Caco-2 (cell line): ENCODE results near the gene LZTS2. TPM values are rescaled to one million over a fixed set of nuclear protein-coding genes. Genes with fewer than 3 reads are reported as not detected.

ENCODE experiments used
- BruUV-seq: library from RNA; stranded (reverse); fragments of 400-500 nt; replicated peaks from 2 replicates; lab custom pipeline; 2021; lab: Mats Ljungman, UMichigan
- CTCF ChIA-PET: fragments of 300-600 bp; sonication (Branson Sonifier 250); formaldehyde crosslinking; loops from one replicate; lab custom pipeline; 2022; ENCODE audit warnings: antibody characterized with exemption; lab: Charles Lee
- POLR2A ChIA-PET: fragments of 300-600 bp; sonication (Branson Sonifier 250); formaldehyde crosslinking; loops from one replicate; lab custom pipeline; 2022; ENCODE audit warnings: antibody characterized with exemption; lab: Charles Lee
- DNase-seq, 2 experiments: peaks; one replicate each; pipeline versions ENCODE4 v3.0.0 to v3.0.0-alpha.2; 2020 to 2022
- H3K27me3 ChIP-seq: replicated peaks from 2 replicates; pipeline ENCODE4 v1.6.0; 2011; ENCODE audit warnings: low read length; ENCODE audit not compliant: control insufficient read depth, insufficient read depth
- H3K36me3 ChIP-seq: 2 replicates; pipeline ENCODE4 v1.5.1; 2011; ENCODE audit warnings: low read length; ENCODE audit not compliant: control insufficient read depth, insufficient read depth
- H3K4me1 ChIP-seq: fragments of 250-450 bp; sonication (Bioruptor Pico); 2 replicates; pipeline ENCODE4 v1.5.1; 2020; ENCODE audit warnings: mild to moderate bottlenecking
- H3K4me3 ChIP-seq: 2 replicates; pipeline ENCODE4 v1.5.1; 2011; ENCODE audit warnings: low read depth, mild to moderate bottlenecking, control low read depth, low read length
- H3K9me3 ChIP-seq: fragments of 250-450 bp; sonication (Bioruptor Pico); 2 replicates; pipeline ENCODE4 v1.5.1; 2020; ENCODE audit warnings: mild to moderate bottlenecking, moderate library complexity
- H3K27ac Mint-ChIP-seq: one replicate; pipeline ENCODE4 v1.8.0; 2022; ENCODE audit warnings: mixed read lengths; ENCODE audit not compliant: unreplicated experiment
- H3K27me3 Mint-ChIP-seq: one replicate; pipeline ENCODE4 v1.8.0; 2022; ENCODE audit warnings: mixed read lengths; ENCODE audit not compliant: insufficient read depth, unreplicated experiment
- H3K36me3 Mint-ChIP-seq: one replicate; pipeline ENCODE4 v1.8.0; 2022; ENCODE audit warnings: mild to moderate bottlenecking, mixed read lengths; ENCODE audit not compliant: insufficient read depth, unreplicated experiment
- H3K4me1 Mint-ChIP-seq: one replicate; pipeline ENCODE4 v1.8.0; 2022; ENCODE audit warnings: low read depth, mixed read lengths; ENCODE audit not compliant: unreplicated experiment
- H3K4me3 Mint-ChIP-seq: one replicate; pipeline ENCODE4 v1.8.0; 2022; ENCODE audit warnings: mild to moderate bottlenecking, moderate library complexity, mixed read lengths; ENCODE audit not compliant: unreplicated experiment
- H3K9me3 Mint-ChIP-seq: one replicate; pipeline ENCODE4 v1.8.0; 2022; ENCODE audit warnings: mixed read lengths; ENCODE audit not compliant: unreplicated experiment
- CTCF ChIP-seq, 2 experiments: fragments of 200-600 bp in 1 of 2; IDR thresholded peaks; 1 replicate in 1 of 2; 2 replicates in 1 of 2; pipeline versions ENCODE4 v1.5.1 to v1.8.0; 2011 to 2022; ENCODE audit warnings: antibody characterized with exemption in 1 of 2, control low read depth in 1 of 2, inconsistent platforms in 1 of 2, low read depth in 1 of 2, low read length in 1 of 2, mild to moderate bottlenecking in 1 of 2, moderate library complexity in 1 of 2; ENCODE audit not compliant: insufficient read depth in 1 of 2, severe bottlenecking in 1 of 2, unreplicated experiment in 1 of 2
- intact Hi-C: fragments of 100-400 bp; cut with micrococcal nuclease; formaldehyde crosslinking; loops from one replicate; pipeline ENCODE4 v1.10.0; 2022; ENCODE audit not compliant: unreplicated experiment
- total RNA-seq: library from RNA; stranded (reverse); gene quantifications from 2 replicates; pipeline ENCODE4 v1.2.3, GENCODE V29; 2022

The LZTS2 gene
- total RNA-seq, 1 experiment from 2014 or later, result 53.3 TPM

- DNase-seq, result peak; percentile 84 to 91
- H3K4me1 ChIP-seq, result peaks cover 33% of the 10 kb centered on the region
- ChIA-PET POLR2A (interaction anchor here (1.0 kb wide), 1 partner anchor 61 kb away, joined by 5 read pairs; no protein-coding TSS in a partner anchor), CTCF (no interaction called here)
- peaks cover 10% of the 10 kb centered on the region; the same call in 1 of the 2 replicates for H3K36me3 ChIP-seq
- peak overlapping the region; percentile 90 for H3K4me3 Mint-ChIP-seq
- TF ChIP-seq CTCF (IDR thresholded peaks at IDR 0.05; ENCODE audit: insufficient read depth in 1 of 2, low read depth in 1 of 2, low read length in 1 of 2, severe bottlenecking in 1 of 2, unreplicated experiment in 1 of 2), result peak in 1 of 2 experiments; percentile 10
- H3K4me3 ChIP-seq, result peak overlapping the region; percentile 98
- no peaks in the 10 kb centered on the region for H3K9me3 Mint-ChIP-seq
- intact Hi-C loops, result loop anchor here (1.0 kb wide), 3 partner anchors 15 to 42 kb away; no protein-coding TSS in a partner anchor
- no peaks in the 10 kb centered on the region for H3K27me3 Mint-ChIP-seq
- H3K27ac Mint-ChIP-seq, result peak overlapping the region; percentile 86
- BruUV-seq, result no TSS peak
- peaks cover 37% of the 10 kb centered on the region for H3K36me3 Mint-ChIP-seq
- peaks cover 56% of the 10 kb centered on the region for H3K4me1 Mint-ChIP-seq
- no peaks in the 10 kb centered on the region for H3K9me3 ChIP-seq
- H3K27me3 ChIP-seq, result no peaks in the 10 kb centered on the region
These were observed 28.4 kb upstream of the LZTS2 start for GRCh38 chr10:100970914-100971811.

GRCh38 chr10:100972115-100972903 lies 27.3 kb upstream of the LZTS2 start:
- H3K4me3 ChIP-seq, result peak overlapping the region; percentile 18; the same call in 1 of the 2 replicates
- peaks cover 44% of the 10 kb centered on the region for H3K36me3 Mint-ChIP-seq
- H3K36me3 ChIP-seq, result peaks cover 11% of the 10 kb centered on the region; the same call in 1 of the 2 replicates
- peaks cover 41% of the 10 kb centered on the region for H3K4me1 ChIP-seq
- H3K27me3 Mint-ChIP-seq, result no peaks in the 10 kb centered on the region
- no peak for DNase-seq
- H3K4me1 Mint-ChIP-seq, result peaks cover 63% of the 10 kb centered on the region
- ChIA-PET POLR2A (no interaction called here), CTCF (no interaction called here)
- H3K9me3 Mint-ChIP-seq, result no peaks in the 10 kb centered on the region
- peak overlapping the region; percentile 86 for H3K27ac Mint-ChIP-seq
- H3K27me3 ChIP-seq, result no peaks in the 10 kb centered on the region
- no TSS peak for BruUV-seq
- H3K4me3 Mint-ChIP-seq, result peak overlapping the region; percentile 90
- no peak for TF ChIP-seq CTCF (IDR thresholded peaks at IDR 0.05; ENCODE audit: insufficient read depth in 1 of 2, low read depth in 1 of 2, low read length in 1 of 2, severe bottlenecking in 1 of 2, unreplicated experiment in 1 of 2)
- intact Hi-C loops, result no loop called here
- H3K9me3 ChIP-seq, result no peaks in the 10 kb centered on the region
